OCI-LY7 (cell line): ENCODE data around the gene CD63. TPM values are rescaled to one million over a fixed set of nuclear protein-coding genes. Genes with fewer than 3 reads are reported as not detected.

Source experiments
- BruUV-seq: library from RNA; stranded (reverse); fragments of 400-500 nt; replicated peaks from 2 replicates; lab custom pipeline; 2021; lab: Mats Ljungman, UMichigan
- CTCF ChIA-PET: fragments of 300-600 bp; sonication (Branson Sonifier 250); formaldehyde crosslinking; loops from one replicate; lab custom pipeline; 2022; ENCODE audit warnings: antibody characterized with exemption; ENCODE audit not compliant: unreplicated experiment; lab: Charles Lee
- POLR2A ChIA-PET: fragments of 300-600 bp; sonication (Branson Sonifier 250); formaldehyde crosslinking; loops from one replicate; lab custom pipeline; 2022; ENCODE audit warnings: antibody characterized with exemption; lab: Charles Lee
- DNase-seq: peaks from one replicate; pipeline ENCODE4 v3.0.0-alpha.2; 2015; ENCODE audit warnings: low spot score
- H2AFZ ChIP-seq: fragments of 200-600 bp; sonication (generic), shearing (Covaris generic); 2 replicates; pipeline ENCODE4 v1.6.1; 2014; ENCODE audit warnings: mild to moderate bottlenecking, antibody characterized with exemption, low read length, moderate library complexity
- H3K27ac ChIP-seq: fragments of 200-600 bp; sonication (generic); 2 replicates; pipeline ENCODE4 v1.5.1; 2014; ENCODE audit warnings: mixed run types, low read depth, mild to moderate bottlenecking, moderate library complexity, low read length, inconsistent platforms; ENCODE audit not compliant: poor library complexity, severe bottlenecking
- H3K36me3 ChIP-seq: fragments of 200-600 bp; sonication (generic); 2 replicates; pipeline ENCODE4 v1.6.1; 2014; ENCODE audit warnings: mild to moderate bottlenecking, antibody characterized with exemption, low read length, moderate library complexity, mixed read lengths; ENCODE audit not compliant: insufficient read depth
- H3K4me1 ChIP-seq: fragments of 200-600 bp; sonication (generic); 2 replicates; pipeline ENCODE4 v1.5.1; 2014; ENCODE audit warnings: mild to moderate bottlenecking, low read length; ENCODE audit not compliant: insufficient read depth, poor library complexity, severe bottlenecking
- H3K4me2 ChIP-seq: fragments of 200-600 bp; sonication (generic); 2 replicates; pipeline ENCODE4 v1.6.1; 2014; ENCODE audit warnings: mild to moderate bottlenecking, low read length
- H3K4me3 ChIP-seq: fragments of 200-600 bp; sonication (generic); 2 replicates; pipeline ENCODE4 v1.5.1; 2014; ENCODE audit warnings: mild to moderate bottlenecking, low read depth, low read length; ENCODE audit not compliant: poor library complexity, severe bottlenecking
- H3K79me2 ChIP-seq: fragments of 200-600 bp; sonication (generic); 2 replicates; pipeline ENCODE4 v1.6.1; 2016; ENCODE audit warnings: low read depth, mild to moderate bottlenecking, low read length, moderate library complexity, mixed read lengths; ENCODE audit not compliant: insufficient read depth
- H3K9me2 ChIP-seq: fragments of 200-600 bp; sonication (generic); 2 replicates; pipeline ENCODE4 v1.6.1; 2016; ENCODE audit warnings: mild to moderate bottlenecking, low read length, mixed read lengths; ENCODE audit not compliant: insufficient read depth
- H3K9me3 ChIP-seq: fragments of 200-600 bp; sonication (generic); 2 replicates; pipeline ENCODE4 v1.6.1; 2014; ENCODE audit warnings: mild to moderate bottlenecking, mixed run types, low read length, mixed read lengths
- H4K20me1 ChIP-seq: fragments of 200-600 bp; sonication (generic); 2 replicates; pipeline ENCODE4 v1.6.1; 2014; ENCODE audit warnings: mild to moderate bottlenecking, antibody characterized with exemption, low read length, moderate library complexity, mixed read lengths; ENCODE audit not compliant: insufficient read depth
- EZH2phosphoT487 ChIP-seq: fragments of 200-600 bp; sonication (generic); IDR thresholded peaks from 2 replicates; pipeline ENCODE4 v1.6.1; 2018; ENCODE audit warnings: low read depth, borderline replicate concordance, mild to moderate bottlenecking, mixed run types, antibody characterized with exemption, low read length, moderate library complexity, mixed read lengths
- intact Hi-C: fragments of 100-400 bp; cut with micrococcal nuclease; formaldehyde crosslinking; loops from one replicate; pipeline ENCODE4 v1.10.0; 2022; ENCODE audit not compliant: unreplicated experiment
- total RNA-seq, 2 experiments: library from RNA; depleted of rRNA in 1 of 2; stranded (reverse); fragments of >200 nt in 1 of 2; shearing (Covaris generic) in 1 of 2; gene quantifications; 2 replicates each; pipeline ENCODE4 v1.2.3, GENCODE V29; 2014 to 2022
- TF ChIP-seq, protein P1 (sequence below): fragments of 200-600 bp; sonication (generic); conservative IDR thresholded peaks from 2 replicates; pipeline ENCODE4 v1.5.1; 2014; ENCODE audit warnings: mild to moderate bottlenecking, antibody characterized with exemption, low read length, moderate library complexity, mixed read lengths

The CD63 gene
- total RNA-seq, 2 experiments from 2014 or later, result 102 to 130 TPM

DNA sequence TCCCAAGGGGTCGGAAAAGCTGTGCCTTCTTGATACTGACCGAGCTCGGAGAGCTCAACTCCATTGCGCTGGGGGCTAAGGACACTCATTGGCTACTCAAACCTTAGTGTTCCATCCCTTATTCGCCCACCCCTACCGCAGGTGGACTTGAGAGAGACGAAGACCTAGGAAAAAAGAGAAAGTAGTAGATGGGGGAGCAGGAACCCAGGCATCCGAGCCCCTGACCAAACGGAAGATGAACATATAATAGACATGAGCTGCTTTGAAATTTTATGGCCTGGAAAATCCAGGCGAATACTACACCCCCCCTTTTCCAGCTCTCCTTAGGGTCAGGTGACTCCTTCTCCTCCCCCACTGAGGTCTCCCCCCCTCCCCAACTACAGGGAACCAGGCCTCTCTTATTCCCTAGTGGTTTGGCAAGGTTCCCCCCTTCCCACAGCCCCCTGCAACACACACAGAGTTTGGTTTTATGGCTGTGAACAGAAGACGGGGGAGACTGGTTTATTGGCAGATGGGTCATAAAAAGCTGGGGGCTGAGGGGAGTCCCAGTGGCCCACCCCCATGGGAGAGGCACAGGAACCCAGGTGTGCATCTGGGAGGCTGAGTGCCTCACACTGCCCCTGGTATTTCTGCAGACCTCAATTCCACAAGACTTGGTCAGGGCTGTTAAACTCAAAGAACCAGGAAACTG, 15.7 kb upstream of the CD63 start:
- TSS peak; percentile 61 for BruUV-seq
- no peak overlapping the region for H3K27ac ChIP-seq
- TF ChIP-seq EZH2phosphoT487, result no peak
- TF ChIP-seq, protein P1, sequence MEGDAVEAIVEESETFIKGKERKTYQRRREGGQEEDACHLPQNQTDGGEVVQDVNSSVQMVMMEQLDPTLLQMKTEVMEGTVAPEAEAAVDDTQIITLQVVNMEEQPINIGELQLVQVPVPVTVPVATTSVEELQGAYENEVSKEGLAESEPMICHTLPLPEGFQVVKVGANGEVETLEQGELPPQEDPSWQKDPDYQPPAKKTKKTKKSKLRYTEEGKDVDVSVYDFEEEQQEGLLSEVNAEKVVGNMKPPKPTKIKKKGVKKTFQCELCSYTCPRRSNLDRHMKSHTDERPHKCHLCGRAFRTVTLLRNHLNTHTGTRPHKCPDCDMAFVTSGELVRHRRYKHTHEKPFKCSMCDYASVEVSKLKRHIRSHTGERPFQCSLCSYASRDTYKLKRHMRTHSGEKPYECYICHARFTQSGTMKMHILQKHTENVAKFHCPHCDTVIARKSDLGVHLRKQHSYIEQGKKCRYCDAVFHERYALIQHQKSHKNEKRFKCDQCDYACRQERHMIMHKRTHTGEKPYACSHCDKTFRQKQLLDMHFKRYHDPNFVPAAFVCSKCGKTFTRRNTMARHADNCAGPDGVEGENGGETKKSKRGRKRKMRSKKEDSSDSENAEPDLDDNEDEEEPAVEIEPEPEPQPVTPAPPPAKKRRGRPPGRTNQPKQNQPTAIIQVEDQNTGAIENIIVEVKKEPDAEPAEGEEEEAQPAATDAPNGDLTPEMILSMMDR, result no peak
- peak; percentile 35 for DNase-seq
- ChIA-PET CTCF (interaction anchor here (0.5 to 2.1 kb wide), 4 partner anchors 10 to 884 kb away, joined by 3 to 9 read pairs (median 4); partner anchors contain the start of gene RAB5B), POLR2A (interaction anchor here (0.6 to 3.7 kb wide), 10 partner anchors 10 to 372 kb away, joined by 3 to 12 read pairs (median 4); partner anchors contain the start of genes DNAJC14, ORMDL2, PYM1 and RAB5B)
- no peaks in the 10 kb centered on the region for H3K9me3 ChIP-seq
- peak overlapping the region; percentile 91 for H3K4me3 ChIP-seq
- intact Hi-C loops, result loop anchor here (1.0 kb wide), 1 partner anchor 196 kb away; no protein-coding TSS in a partner anchor
- peaks cover 18% of the 10 kb centered on the region; the same call in 1 of the 2 replicates for H3K79me2 ChIP-seq
- H3K36me3 ChIP-seq, result peaks cover 24% of the 10 kb centered on the region; the same call in 1 of the 2 replicates
- H2AFZ ChIP-seq, result no peak overlapping the region
- H3K4me1 ChIP-seq, result peaks cover 40% of the 10 kb centered on the region
- H3K9me2 ChIP-seq, result no peaks in the 10 kb centered on the region
- peak overlapping the region; percentile 100 for H3K4me2 ChIP-seq
- peaks cover 17% of the 10 kb centered on the region; the same call in 1 of the 2 replicates for H4K20me1 ChIP-seq

DNA sequence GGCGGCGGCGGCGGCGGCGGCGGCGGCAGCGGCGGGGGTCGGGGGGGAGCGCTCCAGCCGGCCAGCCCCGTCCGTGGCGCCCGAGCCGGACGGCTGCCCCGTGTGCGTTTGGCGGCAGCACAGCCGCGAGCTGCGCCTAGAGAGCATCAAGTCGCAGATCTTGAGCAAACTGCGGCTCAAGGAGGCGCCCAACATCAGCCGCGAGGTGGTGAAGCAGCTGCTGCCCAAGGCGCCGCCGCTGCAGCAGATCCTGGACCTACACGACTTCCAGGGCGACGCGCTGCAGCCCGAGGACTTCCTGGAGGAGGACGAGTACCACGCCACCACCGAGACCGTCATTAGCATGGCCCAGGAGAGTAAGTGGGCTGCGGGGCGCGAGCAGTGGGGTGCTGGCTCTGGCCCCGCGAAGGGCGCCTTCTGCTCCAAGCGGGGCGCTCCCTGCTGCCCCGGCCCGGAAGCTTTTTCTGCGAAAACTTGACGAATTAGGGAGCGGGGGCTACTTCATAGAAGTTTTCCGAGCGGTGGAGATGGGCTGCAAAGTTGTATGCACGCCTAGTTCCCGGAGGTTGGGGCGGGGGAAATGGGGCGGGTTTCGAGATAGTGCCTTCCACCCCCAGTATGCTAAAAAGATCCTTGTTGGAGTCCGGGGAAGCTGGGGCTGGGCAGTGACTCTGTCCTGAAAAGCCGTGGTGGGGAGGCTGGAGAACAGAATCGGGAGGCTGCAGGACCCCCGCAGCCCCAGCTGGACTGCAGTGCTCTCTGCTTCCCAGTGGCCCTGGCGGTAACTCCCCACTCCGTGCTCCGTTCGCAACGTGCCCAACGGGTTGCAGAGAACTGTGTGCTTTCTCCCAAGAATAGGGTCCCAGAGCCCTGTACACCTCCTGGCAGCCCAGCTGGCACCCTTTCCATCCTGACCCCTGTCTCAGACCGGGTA, 14.9 kb upstream of the CD63 start:
- ChIA-PET CTCF (interaction anchor here (0.9 to 2.1 kb wide), 3 partner anchors 11 to 230 kb away, joined by 4 to 9 read pairs (median 5); partner anchors contain the start of gene RAB5B), POLR2A (interaction anchor here (0.8 to 3.7 kb wide), 7 partner anchors 11 to 373 kb away, joined by 3 to 12 read pairs (median 4); partner anchors contain the start of genes DNAJC14, ORMDL2, PYM1 and RAB5B)
- Histone ChIP-seq H3K4me3 (peak overlapping the region; percentile 91), H4K20me1 (peaks cover 17% of the 10 kb centered on the region; the same call in 1 of the 2 replicates), H3K9me2 (no peaks in the 10 kb centered on the region), H2AFZ (0 out of 2 replicates have a peak overlapping the region, but pooled peaks have one; percentile 10), H3K9me3 (no peaks in the 10 kb centered on the region), H3K36me3 (peaks cover 16% of the 10 kb centered on the region; the same call in 1 of the 2 replicates), H3K4me2 (peak overlapping the region; percentile 100), H3K79me2 (peaks cover 18% of the 10 kb centered on the region; the same call in 1 of the 2 replicates), H3K4me1 (peaks cover 40% of the 10 kb centered on the region), H3K27ac (peak overlapping the region; percentile 6)
- intact Hi-C loops, result loop anchor here (1.0 kb wide), 2 partner anchors 54 to 197 kb away; no protein-coding TSS in a partner anchor
- DNase-seq, result peak; percentile 84
- TF ChIP-seq, protein P1, result peak; percentile 40
- no peak for TF ChIP-seq EZH2phosphoT487
- no TSS peak for BruUV-seq
